GM12878 (cell line): Measurements from ENCODE around the gene MXD4. TPM values are rescaled to one million over a fixed set of nuclear protein-coding genes. Genes with fewer than 3 reads are reported as not detected.

ENCODE experiments used
- ATAC-seq: fragments of 200-7000 bp; cut with Tn5 transposase; 3 replicates; pipeline ENCODE4 v1.9.1; 2020; ENCODE audit warnings: mild to moderate bottlenecking, moderate library complexity
- BruUV-seq: library from RNA; stranded (reverse); fragments of 400-500 nt; replicated peaks from 2 replicates; lab custom pipeline; 2021; lab: Mats Ljungman, UMichigan
- CTCF ChIA-PET: fragments of 300-600 bp; sonication (Branson Sonifier 250); formaldehyde crosslinking; extraction: SDS; loops from one replicate; lab custom pipeline; 2021; ENCODE audit warnings: inconsistent platforms; lab: Yijun Ruan, JAX
- POLR2A ChIA-PET: fragments of 350-600 bp; formaldehyde crosslinking; extraction: SDS; loops from one replicate; lab custom pipeline; 2021; ENCODE audit warnings: inconsistent platforms; lab: Charles Lee
- RAD21 ChIA-PET: fragments of 300-600 bp; sonication (Branson Sonifier 250); formaldehyde crosslinking; loops from one replicate; lab custom pipeline; 2023; ENCODE audit warnings: antibody characterized with exemption; ENCODE audit not compliant: unreplicated experiment; lab: Charles Lee
- SMC1A ChIA-PET: fragments of 300-600 bp; sonication (Branson Sonifier 250); formaldehyde crosslinking; loops from one replicate; lab custom pipeline; 2023; ENCODE audit not compliant: unreplicated experiment, uncharacterized antibody; lab: Charles Lee
- DNase-seq: peaks from one replicate; pipeline ENCODE4 v3.0.0-alpha.2; 2011; ENCODE audit warnings: low read depth, low spot score
- FAIRE-seq: peaks from 3 replicates; lab custom pipeline; 2011; peaks lifted over from hg19 to GRCh38; lab: Jason Lieb, UNC
- H2AFZ ChIP-seq: 2 replicates; pipeline ENCODE4 v1.6.0; 2011; ENCODE audit warnings: low read depth, low read length, control low read depth; ENCODE audit not compliant: control insufficient read depth
- H3K27ac ChIP-seq: 2 replicates; pipeline ENCODE4 v1.5.1; 2011; ENCODE audit warnings: control low read depth; ENCODE audit not compliant: control insufficient read depth, insufficient read depth
- H3K27me3 ChIP-seq, 2 experiments: replicated peaks in 1 of 2; 2 replicates each; pipeline versions ENCODE4 v1.6.0 to v1.6.1; 2011; ENCODE audit warnings: low read length in 1 of 2; ENCODE audit not compliant: control insufficient read depth in 2 of 2, insufficient read depth in 2 of 2
- H3K36me3 ChIP-seq, 2 experiments: 2 replicates each; pipeline ENCODE4 v1.5.1; 2011; ENCODE audit warnings: low read length in 1 of 2; ENCODE audit not compliant: control insufficient read depth in 2 of 2, insufficient read depth in 2 of 2
- H3K4me1 ChIP-seq: 2 replicates; pipeline ENCODE4 v1.6.1; 2011; ENCODE audit warnings: mild to moderate bottlenecking, low read length, moderate library complexity, mixed read lengths; ENCODE audit not compliant: control insufficient read depth, insufficient read depth
- H3K4me2 ChIP-seq: 2 replicates; pipeline ENCODE4 v1.6.0; 2011; ENCODE audit warnings: control low read depth; ENCODE audit not compliant: control insufficient read depth, insufficient read depth
- H3K4me3 ChIP-seq: fragments of 200-600 bp; sonication (generic); 2 replicates; pipeline ENCODE4 v1.5.1; 2016
- H3K79me2 ChIP-seq: 2 replicates; pipeline ENCODE4 v1.6.0; 2011; ENCODE audit warnings: low read length; ENCODE audit not compliant: control insufficient read depth, insufficient read depth
- H3K9ac ChIP-seq: 2 replicates; pipeline ENCODE4 v1.8.0; 2011; ENCODE audit warnings: low read length, control low read depth, mixed read lengths; ENCODE audit not compliant: control insufficient read depth, insufficient read depth
- H3K9me3 ChIP-seq: replicated peaks from 3 replicates; pipeline ENCODE4 v1.5.1; 2011; ENCODE audit warnings: mild to moderate bottlenecking, low read length; ENCODE audit not compliant: control insufficient read depth, insufficient read depth
- H4K20me1 ChIP-seq: 2 replicates; pipeline ENCODE4 v1.6.0; 2011; ENCODE audit not compliant: control insufficient read depth, insufficient read depth
- CBX3 ChIP-seq: fragments of 200-600 bp; sonication (generic); IDR thresholded peaks from 2 replicates; pipeline ENCODE4 v1.6.1; 2016; ENCODE audit warnings: low read depth, borderline replicate concordance
- EED ChIP-seq: sonication (generic); IDR thresholded peaks from 2 replicates; pipeline ENCODE4 v1.6.1; 2016; ENCODE audit warnings: antibody characterized with exemption, low read depth
- IKZF2 ChIP-seq, 2 experiments: fragments of 450-650 bp; IDR thresholded peaks; 2 replicates each; pipeline ENCODE4 v1.6.1; 2017; ENCODE audit warnings: mild to moderate bottlenecking in 2 of 2, moderate library complexity in 2 of 2
- MEF2B ChIP-seq: fragments of 450-650 bp; IDR thresholded peaks from 2 replicates; pipeline ENCODE4 v1.6.1; 2018; ENCODE audit warnings: mild to moderate bottlenecking, moderate library complexity; ENCODE audit not compliant: partially characterized antibody, poor library complexity, severe bottlenecking
- TBL1XR1 ChIP-seq: IDR thresholded peaks from 2 replicates; pipeline ENCODE4 v1.6.1; 2012; ENCODE audit warnings: low read depth, low read length, improper control_type of control experiment
- WGBS: methylation state at CpG from one replicate; pipeline ENCODE4 v1.1.6; 2016; ENCODE audit warnings: low lambda C conversion rate; ENCODE audit not compliant: insufficient replicate concordance, insufficient coverage; ENCODE audit errors: missing lambda C conversion rate; 5-methylcytosine and 5-hydroxymethylcytosine counted together
- in situ Hi-C: fragments of 300-500 bp; cut with MboI; formaldehyde crosslinking; loops from 9 replicates; pipeline ENCODE4 v1.14.3; 2018; ENCODE audit warnings: mixed read lengths
- intact Hi-C: fragments of 100-400 bp; cut with micrococcal nuclease; formaldehyde crosslinking; loops from one replicate; pipeline ENCODE4 v1.14.2; 2022; ENCODE audit not compliant: unreplicated experiment
- polyA plus RNA-seq, 11 experiments: library from polyadenylated mRNA; depleted of rRNA in 4 of 11; unstranded in 6 of 11; stranded (reverse) in 5 of 11; fragments of >200 nt; fragmentation: Nextera tagmentation in 4 of 11; fragmentation: Illumina TruSeq in 1 of 11; extraction: Ambion mirVana in 4 of 11; extraction: Trizol in 1 of 11; gene quantifications; 1 replicate in 1 of 11; 2 replicates in 10 of 11; pipeline versions ENCODE4 v1.2.1 to v1.2.3, GENCODE V29; 2011 to 2016; ENCODE audit warnings: inconsistent platforms in 2 of 11, missing spikeins in 2 of 11, low read depth in 1 of 11
- total RNA-seq, 4 experiments: library from RNA; depleted of rRNA in 3 of 4; stranded (reverse); fragments of >200 nt in 3 of 4; fragmentation: Illumina TruSeq in 1 of 4; extraction: Trizol in 1 of 4; gene quantifications; 2 replicates each; pipeline versions ENCODE4 v1.2.1 to v1.2.3, GENCODE V29; 2013 to 2021
- TF ChIP-seq, protein P1 (sequence below): IDR thresholded peaks from 2 replicates; pipeline ENCODE4 v1.6.1; 2011; ENCODE audit warnings: low read depth, low read length, improper control_type of control experiment, borderline replicate concordance

The MXD4 gene
- total and polyA plus RNA-seq, 10 of the 15 experiments (the other 5 are each of a cell fraction or from before 2014, with no cell fraction given), result 0.21 to 25.6 (median 5.2) TPM

DNA sequence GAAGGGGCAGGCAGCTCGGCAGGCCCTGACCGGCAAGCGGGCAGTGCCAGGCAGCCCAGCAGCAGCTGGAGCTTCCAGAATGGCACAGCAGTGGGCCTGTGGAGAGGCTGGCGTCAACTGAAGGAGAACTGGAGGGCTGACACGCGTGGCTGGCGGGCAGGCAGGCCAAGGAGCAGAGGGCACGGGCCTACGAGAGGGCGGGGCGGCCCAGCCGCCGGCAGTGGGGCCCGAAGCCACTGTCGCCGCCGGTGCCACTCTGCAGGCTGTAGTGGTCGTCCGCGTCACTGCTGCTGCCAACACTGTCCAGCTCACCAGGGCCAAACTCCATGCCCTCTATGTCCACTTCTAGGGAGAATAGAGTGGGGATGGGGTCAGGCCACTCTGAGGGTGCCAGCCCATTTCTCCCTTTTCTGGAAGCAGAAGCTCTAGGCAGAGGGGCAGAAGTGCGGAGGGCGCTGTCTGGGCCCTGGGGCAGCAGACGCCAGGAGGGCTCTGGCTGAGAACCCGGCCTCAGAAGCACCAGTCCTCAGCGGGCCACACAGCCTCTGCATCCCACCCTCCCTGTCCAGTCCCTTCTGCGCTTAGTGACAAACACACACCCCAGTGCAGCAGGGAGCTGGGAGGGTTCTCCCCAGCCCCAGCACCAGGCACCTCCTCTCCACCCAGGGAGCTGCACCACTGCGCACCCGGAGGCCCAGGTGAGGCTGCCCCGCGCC lies 11.4 kb downstream of the MXD4 start:
- FAIRE-seq, result no peak
- SMC1A ChIA-PET, result no interaction called here

More for the DNA sequence above, 11.4 kb downstream of the MXD4 start:
- in situ Hi-C loops (no loop called here), intact Hi-C loops (no loop called here)
- H3K36me3 ChIP-seq, result peaks cover 0 to 4% of the 10 kb centered on the region in 2 experiments; a peak in 1 of 4 replicates
- no peak overlapping the region for H2AFZ ChIP-seq
- no peak overlapping the region for H3K4me3 ChIP-seq
- DNase-seq, result no peak
- ChIA-PET RAD21 (interaction anchor here (1.7 kb wide), 1 partner anchor 12 kb away, joined by 4 read pairs; the partner anchor contains the start of gene MXD4), POLR2A (no interaction called here), CTCF (no interaction called here)
- TF ChIP-seq MEF2B (no peak), TBL1XR1 (no peak), EED (no peak), CBX3 (no peak), IKZF2 (IDR thresholded peaks at IDR 0.05) (no peak)
- TF ChIP-seq, protein P1, sequence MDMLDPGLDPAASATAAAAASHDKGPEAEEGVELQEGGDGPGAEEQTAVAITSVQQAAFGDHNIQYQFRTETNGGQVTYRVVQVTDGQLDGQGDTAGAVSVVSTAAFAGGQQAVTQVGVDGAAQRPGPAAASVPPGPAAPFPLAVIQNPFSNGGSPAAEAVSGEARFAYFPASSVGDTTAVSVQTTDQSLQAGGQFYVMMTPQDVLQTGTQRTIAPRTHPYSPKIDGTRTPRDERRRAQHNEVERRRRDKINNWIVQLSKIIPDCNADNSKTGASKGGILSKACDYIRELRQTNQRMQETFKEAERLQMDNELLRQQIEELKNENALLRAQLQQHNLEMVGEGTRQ, result no peak
- no peaks in the 10 kb centered on the region for H3K27me3 ChIP-seq
- no peak for ATAC-seq
- no peaks in the 10 kb centered on the region for H3K79me2 ChIP-seq
- WGBS, result 92% methylated on average over 30 of the region's 30 CpGs
- no peak overlapping the region for H3K27ac ChIP-seq
- no peak overlapping the region for H3K4me2 ChIP-seq
- H4K20me1 ChIP-seq, result no peaks in the 10 kb centered on the region
- BruUV-seq, result no TSS peak
- H3K9me3 ChIP-seq, result no peaks in the 10 kb centered on the region
- no peak overlapping the region for H3K9ac ChIP-seq
- H3K4me1 ChIP-seq, result no peaks in the 10 kb centered on the region
